Liver (tissue), 9 donors: Measurements from ENCODE around the gene LILRB3. TPM values are rescaled to one million over a fixed set of nuclear protein-coding genes. Genes with fewer than 3 reads are reported as not detected.

Source experiments
- DNase-seq: peaks from one replicate; pipeline ENCODE4 v3.0.0-alpha.2; 2017; ENCODE audit warnings: low spot score
- H3K27ac ChIP-seq, 2 donors: one replicate each; pipeline ENCODE4 v1.7.0; 2013; ENCODE audit warnings: inconsistent platforms in 2 of 2, low read length in 2 of 2, control low read depth in 1 of 2, low read depth in 1 of 2, mild to moderate bottlenecking in 1 of 2
- H3K27me3 ChIP-seq, 4 donors: one replicate each; pipeline versions ENCODE4 v1.6.1 to v1.7.0; 2013; ENCODE audit warnings: low read length in 3 of 4, inconsistent platforms in 1 of 4, mild to moderate bottlenecking in 1 of 4, moderate library complexity in 1 of 4; ENCODE audit not compliant: control insufficient read depth in 4 of 4, insufficient read depth in 4 of 4
- H3K36me3 ChIP-seq, 4 donors: one replicate each; pipeline versions ENCODE4 v1.6.1 to v1.7.0; 2013; ENCODE audit warnings: low read length in 3 of 4, mild to moderate bottlenecking in 3 of 4, low read depth in 1 of 4, moderate library complexity in 1 of 4; ENCODE audit not compliant: control insufficient read depth in 4 of 4, insufficient read depth in 3 of 4
- H3K4me1 ChIP-seq, 4 donors: one replicate each; pipeline versions ENCODE4 v1.6.1 to v1.7.0; 2013; ENCODE audit warnings: low read length in 3 of 4, mild to moderate bottlenecking in 3 of 4, moderate library complexity in 1 of 4; ENCODE audit not compliant: control insufficient read depth in 4 of 4, insufficient read depth in 4 of 4
- H3K4me3 ChIP-seq, 3 donors: one replicate each; pipeline versions ENCODE4 v1.6.1 to v1.7.0; 2013; ENCODE audit warnings: low read length in 3 of 3, control low read depth in 1 of 3, low read depth in 1 of 3, mild to moderate bottlenecking in 1 of 3
- H3K9ac ChIP-seq, 2 donors: one replicate each; pipeline ENCODE4 v1.7.0; 2013; ENCODE audit warnings: low read length in 2 of 2, mild to moderate bottlenecking in 2 of 2, moderate library complexity in 2 of 2, control low read depth in 1 of 2, low read depth in 1 of 2
- H3K9me3 ChIP-seq, 4 donors: one replicate each; pipeline versions ENCODE4 v1.6.1 to v1.7.0; 2013; ENCODE audit warnings: low read length in 3 of 4; ENCODE audit not compliant: control insufficient read depth in 4 of 4
- ATF3 ChIP-seq: IDR thresholded peaks from 2 replicates; pipeline ENCODE4 v1.6.1; 2016; ENCODE audit warnings: antibody characterized with exemption
- CTCF ChIP-seq: fragments of 150-350 bp; IDR thresholded peaks from 2 replicates; pipeline ENCODE4 v1.5.1; 2017; ENCODE audit warnings: improper control_type of control experiment, low read depth, low read length; ENCODE audit not compliant: missing input control
- FOXA2 ChIP-seq: IDR thresholded peaks from 2 replicates; pipeline ENCODE4 v1.6.1; 2016; ENCODE audit warnings: antibody characterized with exemption
- GABPA ChIP-seq, 2 donors: IDR thresholded peaks in 1 of 2; conservative IDR thresholded peaks in 1 of 2; 2 replicates each; pipeline ENCODE4 v1.6.1; 2016; ENCODE audit warnings: antibody characterized with exemption in 2 of 2, mild to moderate bottlenecking in 1 of 2, moderate library complexity in 1 of 2
- HNF4G ChIP-seq: IDR thresholded peaks from 2 replicates; pipeline ENCODE4 v1.6.1; 2016; ENCODE audit warnings: antibody characterized with exemption
- JUND ChIP-seq, 2 donors: IDR thresholded peaks; 2 replicates each; pipeline ENCODE4 v1.6.1; 2016; ENCODE audit warnings: antibody characterized with exemption in 2 of 2
- MAX ChIP-seq: IDR thresholded peaks from 2 replicates; pipeline ENCODE4 v1.6.1; 2016; ENCODE audit warnings: antibody characterized with exemption
- NR2F2 ChIP-seq: IDR thresholded peaks from 2 replicates; pipeline ENCODE4 v1.6.1; 2016; ENCODE audit warnings: antibody characterized with exemption
- REST ChIP-seq: IDR thresholded peaks from 2 replicates; pipeline ENCODE4 v1.6.1; 2016; ENCODE audit warnings: antibody characterized with exemption, mild to moderate bottlenecking
- SP1 ChIP-seq: IDR thresholded peaks from 2 replicates; pipeline ENCODE4 v1.6.1; 2018; ENCODE audit warnings: antibody characterized with exemption, mild to moderate bottlenecking
- TAF1 ChIP-seq: conservative IDR thresholded peaks from 2 replicates; pipeline ENCODE4 v1.6.1; 2016; ENCODE audit warnings: antibody characterized with exemption, mild to moderate bottlenecking
- ZBTB33 ChIP-seq: IDR thresholded peaks from 2 replicates; pipeline ENCODE4 v1.6.1; 2016; ENCODE audit warnings: antibody characterized with exemption
- WGBS: extraction: QIAGEN DNeasy Blood & Tissue Kit; methylation state at CpG from one replicate; pipeline ENCODE4 v1.1.7; 2013; 5-methylcytosine and 5-hydroxymethylcytosine counted together
- polyA plus RNA-seq, 2 donors: library from polyadenylated mRNA; stranded (reverse) in 1 of 2; unstranded in 1 of 2; fragments of 200-250 nt in 1 of 2; fragments of >200 nt in 1 of 2; fragmentation: Nextera tagmentation in 1 of 2; extraction: Ambion mirVana in 1 of 2; gene quantifications; one replicate each; pipeline versions ENCODE4 v1.2.1 to v1.2.3, GENCODE V29; 2013 to 2015
- total RNA-seq, 2 donors: library from RNA; depleted of rRNA; stranded (reverse); fragments of >200 nt; gene quantifications; one replicate each; pipeline ENCODE4 v1.2.3, GENCODE V29; 2014
- donor health status: healthy.
- donor health status: healthy.
- donor health status: healthy.
- donor health status: healthy.
- donor health status: healthy.

Gene LILRB3
- total and polyA plus RNA-seq, 4 donors: 2.2 to 10.5 (median 3.3) TPM

GRCh38 chr19:54252845-54253244 lies 30.0 kb upstream of the LILRB3 start:
- no peak for TF ChIP-seq FOXA2
- no peak for TF ChIP-seq ZBTB33
- no peak for TF ChIP-seq GABPA (IDR thresholded peaks at IDR 0.05 in 1 of 2, conservative IDR thresholded peaks at IDR 0.05 in 1 of 2)
- TF ChIP-seq JUND (IDR thresholded peaks at IDR 0.05): no peak
- TF ChIP-seq HNF4G: no peak
- TF ChIP-seq TAF1: no peak
- no peak for TF ChIP-seq ATF3
- no peak for TF ChIP-seq SP1
- TF ChIP-seq CTCF: no peak
- no peak for TF ChIP-seq REST
- TF ChIP-seq NR2F2: no peak
- no peak for DNase-seq
- WGBS: 74% methylated on average over 11 of the region's 11 CpGs
- H3K27me3 ChIP-seq: no peaks in the 10 kb centered on the region
- no peaks in the 10 kb centered on the region for H3K9me3 ChIP-seq
- no peaks in the 10 kb centered on the region for H3K4me1 ChIP-seq
- H3K4me3 ChIP-seq: no peak overlapping the region
- no peak overlapping the region for H3K9ac ChIP-seq
- no peaks in the 10 kb centered on the region for H3K36me3 ChIP-seq
- no peak overlapping the region for H3K27ac ChIP-seq

- TF ChIP-seq CTCF (no peak), MAX (no peak)
- Histone ChIP-seq H3K27me3 (no peaks in the 10 kb centered on the region), H3K36me3 (no peaks in the 10 kb centered on the region), H3K27ac (no peak overlapping the region), H3K9ac (no peak overlapping the region), H3K4me1 (peaks cover 0 to 4% (median 0%) of the 10 kb centered on the region in 4 donors), H3K9me3 (no peaks in the 10 kb centered on the region), H3K4me3 (no peak overlapping the region)
- no peak for DNase-seq
- WGBS: 69% methylated on average over 9 of the region's 9 CpGs
Measured at GRCh38 chr19:54252243-54252642, 29.4 kb upstream of the LILRB3 start.
